HG03565 (cell line): Measurements from ENCODE around the gene PRR19.
"Not testable (repeated sequence)": the region's sequence is repeated elsewhere in the genome, so short reads cannot be mapped to it uniquely, and the experiment has no call there.

Experiments
- ATAC-seq: cut with Tn5 transposase; IDR thresholded peaks from one replicate; pipeline ENCODE4 v1.9.1; 2021; ENCODE audit warnings: mild to moderate bottlenecking, moderate library complexity; ENCODE audit not compliant: unreplicated experiment

Gene PRR19

GRCh38 chr19:42324655-42325307, 22.8 kb downstream of the PRR19 start:
- no peak for ATAC-seq

GRCh38 chr19:42325308-42325895, 23.5 kb downstream of the PRR19 start, which contains the start of gene MEGF8:
TSS of gene MEGF8 (plus strand) at chr19:42325635. CDS start at chr19:42326244, 609 bp downstream.
- ATAC-seq: peak; percentile 91

- peak; percentile 4 for ATAC-seq
Observed at GRCh38 chr19:42325896-42326771, 24.2 kb downstream of the PRR19 start.

- no peak for ATAC-seq
Observed at GRCh38 chr19:42326969-42327368, 25.0 kb downstream of the PRR19 start.

GRCh38 chr19:42327381-42327780, 25.4 kb downstream of the PRR19 start:
- ATAC-seq: no peak

GRCh38 chr19:42328106-42328505, 26.2 kb downstream of the PRR19 start:
- ATAC-seq: no peak

GRCh38 chr19:42328854-42329253, 26.9 kb downstream of the PRR19 start:
- no peak for ATAC-seq

GRCh38 chr19:42330241-42330711, 28.3 kb downstream of the PRR19 start:
- ATAC-seq: no peak

- ATAC-seq: not testable (repeated sequence)
Observed at GRCh38 chr19:42331333-42331732, 29.4 kb downstream of the PRR19 start.

GRCh38 chr19:42332059-42332458, 30.1 kb downstream of the PRR19 start:
- ATAC-seq: no peak

- ATAC-seq: no peak
Observed at GRCh38 chr19:42333018-42333417, 31.1 kb downstream of the PRR19 start.

GRCh38 chr19:42333975-42334696, 32.2 kb downstream of the PRR19 start:
- ATAC-seq: no peak

- no peak for ATAC-seq
Observed at GRCh38 chr19:42334697-42335373, 32.9 kb downstream of the PRR19 start.

- no peak for ATAC-seq
Observed at GRCh38 chr19:42335374-42335936, 33.5 kb downstream of the PRR19 start.

GRCh38 chr19:42335971-42336370, 34.0 kb downstream of the PRR19 start:
- no peak for ATAC-seq

GRCh38 chr19:42339126-42339860, 37.4 kb downstream of the PRR19 start:
- ATAC-seq: not testable (repeated sequence)

GRCh38 chr19:42339922-42340321, 38.0 kb downstream of the PRR19 start:
- not testable (repeated sequence) for ATAC-seq

GRCh38 chr19:42343344-42344110, 41.6 kb downstream of the PRR19 start:
- no peak for ATAC-seq
